ENCODE results near the gene CYP20A1. TPM values are rescaled to one million over a fixed set of nuclear protein-coding genes. Genes with fewer than 3 reads are reported as not detected.
"Not testable (repeated sequence)": the region's sequence is repeated elsewhere in the genome, so short reads cannot be mapped to it uniquely, and the experiment has no call there.

The CYP20A1 gene
- total RNA-seq, 1 experiment from 2014 or later: 19.8 TPM

GRCh38 chr2:203246646-203247045 is 7.8 kb downstream of the CYP20A1 start:
- no TSS peak for BruUV-seq (replicated peaks)
- TF ChIP-seq POLR2AphosphoS5 (IDR thresholded peaks at IDR 0.05; ENCODE audit: low read depth, low read length) (no peak), SIN3A (IDR thresholded peaks at IDR 0.05; ENCODE audit: borderline replicate concordance, insufficient read depth, low read depth, low read length) (no peak)
- TF ChIP-seq, protein P1, sequence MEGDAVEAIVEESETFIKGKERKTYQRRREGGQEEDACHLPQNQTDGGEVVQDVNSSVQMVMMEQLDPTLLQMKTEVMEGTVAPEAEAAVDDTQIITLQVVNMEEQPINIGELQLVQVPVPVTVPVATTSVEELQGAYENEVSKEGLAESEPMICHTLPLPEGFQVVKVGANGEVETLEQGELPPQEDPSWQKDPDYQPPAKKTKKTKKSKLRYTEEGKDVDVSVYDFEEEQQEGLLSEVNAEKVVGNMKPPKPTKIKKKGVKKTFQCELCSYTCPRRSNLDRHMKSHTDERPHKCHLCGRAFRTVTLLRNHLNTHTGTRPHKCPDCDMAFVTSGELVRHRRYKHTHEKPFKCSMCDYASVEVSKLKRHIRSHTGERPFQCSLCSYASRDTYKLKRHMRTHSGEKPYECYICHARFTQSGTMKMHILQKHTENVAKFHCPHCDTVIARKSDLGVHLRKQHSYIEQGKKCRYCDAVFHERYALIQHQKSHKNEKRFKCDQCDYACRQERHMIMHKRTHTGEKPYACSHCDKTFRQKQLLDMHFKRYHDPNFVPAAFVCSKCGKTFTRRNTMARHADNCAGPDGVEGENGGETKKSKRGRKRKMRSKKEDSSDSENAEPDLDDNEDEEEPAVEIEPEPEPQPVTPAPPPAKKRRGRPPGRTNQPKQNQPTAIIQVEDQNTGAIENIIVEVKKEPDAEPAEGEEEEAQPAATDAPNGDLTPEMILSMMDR (IDR thresholded peaks at IDR 0.05): no peak
- ATAC-seq (no peak), DNase-seq (ENCODE audit: low read depth, low spot score) (no peak)
- no peak overlapping the region for H3K4me3 ChIP-seq (ENCODE audit: low read depth in 2 of 2, low read length in 2 of 2)
- no peaks in the 10 kb centered on the region for H3K4me1 ChIP-seq (ENCODE audit: control insufficient read depth, insufficient read depth, low read length)
- H3K9me3 ChIP-seq (ENCODE audit: control insufficient read depth, insufficient read depth, low read depth, low read length): no peaks in the 10 kb centered on the region
- H3K27ac ChIP-seq (ENCODE audit: low read length): no peak overlapping the region
- no peaks in the 10 kb centered on the region for H3K27me3 ChIP-seq (ENCODE audit: control insufficient read depth, insufficient read depth, low read length)
- intact Hi-C loops (cut with micrococcal nuclease; ENCODE audit: unreplicated experiment) (no loop called here), in situ Hi-C loops (cut with HindIII; ENCODE audit: low pct_unique_long_range_greater_than_20kb, low sequenced_read_pairs) (no loop called here)
- POLR2A ChIA-PET: no interaction called here
- CTCF ChIA-PET: no interaction called here
- H3K36me3 ChIP-seq (ENCODE audit: control insufficient read depth, insufficient read depth, low read length): no peaks in the 10 kb centered on the region; the same call in 1 of the 2 replicates

GRCh38 chr2:203252818-203253217 is 14.0 kb downstream of the CYP20A1 start:
- H3K4me1 ChIP-seq (ENCODE audit: control insufficient read depth, insufficient read depth, low read length): no peaks in the 10 kb centered on the region
- H3K27me3 ChIP-seq (ENCODE audit: control insufficient read depth, insufficient read depth, low read length): no peaks in the 10 kb centered on the region
- H3K36me3 ChIP-seq (ENCODE audit: control insufficient read depth, insufficient read depth, low read length): 0 out of 2 replicates have a peak, but pooled peaks cover 6% of the 10 kb centered on the region
- ATAC-seq (no peak), DNase-seq (ENCODE audit: low read depth, low spot score) (no peak)
- ChIA-PET CTCF (no interaction called here), POLR2A (no interaction called here)
- no peak overlapping the region for H3K4me3 ChIP-seq (ENCODE audit: low read depth in 2 of 2, low read length in 2 of 2)
- intact Hi-C loops (cut with micrococcal nuclease; ENCODE audit: unreplicated experiment): no loop called here
- no TSS peak for BruUV-seq (replicated peaks)
- H3K27ac ChIP-seq (ENCODE audit: low read length): no peak overlapping the region
- in situ Hi-C loops (cut with HindIII; ENCODE audit: low pct_unique_long_range_greater_than_20kb, low sequenced_read_pairs): no loop called here
- H3K9me3 ChIP-seq (ENCODE audit: control insufficient read depth, insufficient read depth, low read depth, low read length): no peaks in the 10 kb centered on the region
- TF ChIP-seq POLR2AphosphoS5 (IDR thresholded peaks at IDR 0.05; ENCODE audit: low read depth, low read length) (no peak), REST (IDR thresholded peaks at IDR 0.05; ENCODE audit: insufficient read depth in 1 of 2, low read depth in 2 of 2, low read length in 1 of 2) (no peak), TCF7L2 (IDR thresholded peaks at IDR 0.05; ENCODE audit: low read depth, low read length) (no peak), SIN3A (IDR thresholded peaks at IDR 0.05; ENCODE audit: borderline replicate concordance, insufficient read depth, low read depth, low read length) (no peak)
- TF ChIP-seq, protein P1 (IDR thresholded peaks at IDR 0.05): no peak

GRCh38 chr2:203253422-203254095 is 14.7 kb downstream of the CYP20A1 start:
- ATAC-seq; POLR2A ChIA-PET; intact Hi-C loops (cut with micrococcal nuclease; ENCODE audit: unreplicated experiment); CTCF ChIA-PET; DNase-seq (ENCODE audit: low read depth, low spot score); H3K9me3 ChIP-seq (ENCODE audit: control insufficient read depth, insufficient read depth, low read depth, low read length); H3K27me3 ChIP-seq (ENCODE audit: control insufficient read depth, insufficient read depth, low read length); H3K4me3 ChIP-seq (ENCODE audit: low read depth in 2 of 2, low read length in 2 of 2); H3K4me1 ChIP-seq (ENCODE audit: control insufficient read depth, insufficient read depth, low read length); in situ Hi-C loops (cut with HindIII; ENCODE audit: low pct_unique_long_range_greater_than_20kb, low sequenced_read_pairs); H3K27ac ChIP-seq (ENCODE audit: low read length); BruUV-seq (replicated peaks); H3K36me3 ChIP-seq (ENCODE audit: control insufficient read depth, insufficient read depth, low read length): not testable (repeated sequence)
